Limb (tissue), 2 donors: ENCODE measurements around the gene CYP2C18.
"Not testable (repeated sequence)": the region's sequence is repeated elsewhere in the genome, so short reads cannot be mapped to it uniquely, and the experiment has no call there.

Source experiments
- DNase-seq, 2 donors: peaks; one replicate each; pipeline ENCODE4 v3.0.0-alpha.2; 2016; ENCODE audit errors: extremely low spot score in 2 of 2

CYP2C18 gene

DNA sequence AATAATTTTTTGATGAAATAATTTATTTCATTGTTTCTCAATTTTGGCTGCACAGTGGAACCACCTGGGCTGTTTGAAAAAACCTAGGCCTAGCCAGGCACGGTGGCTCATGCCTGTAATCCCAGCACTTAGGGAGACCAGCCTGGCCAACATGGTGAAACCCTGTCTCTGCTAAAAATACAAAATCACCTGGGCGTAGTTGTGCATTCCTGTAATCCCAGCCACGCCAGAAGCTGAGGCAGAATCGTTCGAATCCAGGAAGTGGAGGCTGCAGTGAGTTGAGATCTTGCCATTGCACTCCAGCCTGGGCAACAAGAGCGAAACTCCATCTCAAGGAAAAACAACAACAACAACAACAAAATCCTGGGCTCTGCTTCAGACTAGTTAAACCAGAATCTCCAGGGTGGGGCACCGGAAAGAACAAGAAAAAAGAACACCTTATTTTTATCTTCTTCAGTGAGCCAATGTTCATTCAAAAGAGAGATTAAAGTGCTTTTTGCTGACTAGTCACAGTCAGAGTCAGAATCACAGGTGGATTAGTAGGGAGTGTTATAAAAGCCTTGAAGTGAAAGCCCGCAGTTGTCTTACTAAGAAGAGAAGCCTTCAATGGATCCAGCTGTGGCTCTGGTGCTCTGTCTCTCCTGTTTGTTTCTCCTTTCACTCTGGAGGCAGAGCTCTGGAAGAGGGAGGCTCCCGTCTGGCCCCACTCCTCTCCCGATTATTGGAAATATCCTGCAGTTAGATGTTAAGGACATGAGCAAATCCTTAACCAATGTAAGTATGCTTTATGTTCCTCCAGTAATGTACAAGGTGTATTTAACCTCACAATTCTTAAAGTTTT, at the start of gene CYP2C18:
Gene CYP2C18 (plus strand): TSS at position 516 of the 841 bp plus-strand sequence. CDS start 91 bp downstream, at position 607.
- no peak for DNase-seq

DNA sequence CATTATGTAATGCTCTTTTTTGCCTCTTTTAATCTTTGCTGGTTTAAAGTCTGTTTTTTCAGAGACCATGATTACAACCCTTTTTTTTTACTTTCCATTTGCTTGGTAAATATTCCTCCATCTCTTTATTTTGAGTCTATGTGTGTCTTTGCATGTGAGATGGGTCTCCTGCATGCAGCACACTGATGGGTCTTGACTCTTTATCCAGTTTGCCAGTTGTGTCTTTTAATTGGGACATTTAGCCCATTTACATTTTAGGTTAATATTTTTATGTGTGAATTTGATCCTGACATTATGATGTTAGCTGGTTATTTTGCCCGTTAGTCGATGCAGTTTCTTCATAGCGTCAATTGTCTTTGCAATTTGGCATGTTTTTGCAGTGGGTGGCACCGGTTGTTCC, 45.4 kb upstream of the CYP2C18 start:
- DNase-seq: not testable (repeated sequence)

- no peak for DNase-seq
Measured at GRCh38 chr10:94639902-94640301, 43.6 kb upstream of the CYP2C18 start.

DNA sequence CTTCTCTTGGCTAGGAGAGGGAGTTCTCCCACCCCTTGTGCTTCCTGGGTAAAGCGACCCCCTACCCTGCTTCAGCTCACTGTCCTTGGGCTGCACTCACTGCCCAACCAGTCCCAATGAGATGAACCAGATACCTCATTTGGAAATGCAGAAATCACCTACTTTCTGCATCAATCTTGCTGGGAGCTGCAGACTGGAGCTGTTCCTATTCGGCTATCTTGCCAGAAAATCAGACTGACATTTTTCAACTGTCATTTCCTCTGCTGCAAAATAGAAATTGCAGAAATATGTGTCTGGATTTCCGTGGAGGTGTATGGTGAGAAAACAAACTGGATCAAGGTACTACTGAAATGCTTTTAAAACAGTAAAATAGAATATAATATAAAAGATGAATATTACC, 43.0 kb upstream of the CYP2C18 start:
- DNase-seq: no peak

- no peak for DNase-seq
Measured at GRCh38 chr10:94641480-94641879, 42.0 kb upstream of the CYP2C18 start.

DNA sequence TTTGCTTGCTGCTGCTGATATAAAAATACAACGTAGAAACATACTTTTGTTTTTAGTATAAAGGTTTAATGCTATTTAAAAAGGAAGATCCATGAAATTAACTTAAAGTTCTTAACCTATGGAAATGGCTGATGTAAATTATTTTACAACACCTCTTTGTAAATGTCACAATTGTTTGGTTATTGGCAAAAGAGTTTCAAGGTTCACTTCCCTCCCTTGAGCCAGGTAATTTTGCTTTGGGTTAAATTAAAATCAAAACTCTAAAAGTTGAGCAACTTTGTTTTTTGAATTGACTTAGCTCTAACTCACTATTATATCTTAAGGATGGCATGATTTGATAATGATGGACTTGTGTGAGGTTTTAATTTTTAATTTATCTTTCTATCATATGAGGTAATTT, 39.2 kb upstream of the CYP2C18 start:
- DNase-seq: no peak

GRCh38 chr10:94645285-94645684, 38.2 kb upstream of the CYP2C18 start:
- DNase-seq: no peak

GRCh38 chr10:94655201-94655600, 28.3 kb upstream of the CYP2C18 start:
- not testable (repeated sequence) for DNase-seq

- not testable (repeated sequence) for DNase-seq
Measured at GRCh38 chr10:94663061-94663460, 20.5 kb upstream of the CYP2C18 start.

GRCh38 chr10:94666391-94667102, 17.0 kb upstream of the CYP2C18 start:
- no peak for DNase-seq

DNA sequence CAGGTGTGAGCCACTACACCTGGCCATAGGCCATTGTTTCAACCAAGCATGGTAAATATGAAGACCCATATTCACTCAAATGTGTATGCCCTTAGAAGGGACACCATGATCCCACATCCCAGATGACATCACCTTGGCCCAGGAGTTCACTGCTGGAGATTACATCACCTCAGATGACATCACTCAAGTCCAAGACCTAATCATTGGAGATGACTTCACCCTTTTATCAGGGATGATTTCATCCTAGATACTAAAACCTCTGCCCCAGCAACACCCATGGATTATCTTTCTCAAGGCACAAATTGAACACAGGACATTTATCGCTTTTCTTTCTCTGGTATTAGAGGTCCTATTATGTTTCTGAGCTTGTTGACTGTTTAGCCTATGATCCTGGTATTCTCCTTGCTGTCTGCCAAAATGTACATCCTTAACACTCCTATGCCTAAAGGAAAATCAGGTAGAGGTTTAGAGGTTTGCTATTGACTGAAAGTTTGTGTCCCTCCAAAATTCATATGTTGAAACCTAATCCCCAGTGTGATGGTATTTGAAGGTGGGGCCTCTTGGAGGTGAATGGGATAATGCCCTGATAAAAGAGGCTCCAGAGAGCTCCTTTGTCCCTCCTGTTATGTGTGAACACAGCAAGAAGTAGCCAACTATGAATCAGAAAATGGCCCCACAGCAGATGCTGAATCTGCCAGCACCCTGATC, 9.8 kb upstream of the CYP2C18 start:
- DNase-seq: no peak

DNA sequence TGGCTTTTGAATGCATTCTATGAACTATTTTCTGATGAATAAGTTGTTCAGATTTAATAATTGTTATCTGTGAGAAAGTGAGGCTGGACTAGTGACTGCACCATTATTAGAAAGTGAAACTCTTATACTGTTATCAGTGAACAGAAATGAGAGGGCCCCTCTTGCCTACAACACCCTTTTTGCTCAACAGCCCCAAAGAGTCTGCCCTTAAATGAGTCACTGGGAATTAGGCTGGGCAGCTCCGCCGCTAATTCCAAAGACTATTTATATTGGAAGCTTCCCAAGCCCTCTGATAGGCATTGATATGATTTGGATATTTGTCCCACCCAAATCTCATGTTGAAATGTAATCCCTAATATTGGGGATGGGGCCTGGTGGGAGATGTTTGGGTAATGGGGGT, 7.0 kb upstream of the CYP2C18 start:
- no peak for DNase-seq

GRCh38 chr10:94677691-94678090, 5.8 kb upstream of the CYP2C18 start:
- DNase-seq: no peak

- no peak for DNase-seq
Measured at GRCh38 chr10:94678475-94678874, 5.1 kb upstream of the CYP2C18 start.

- no peak for DNase-seq
Measured at GRCh38 chr10:94680544-94680943, 3.0 kb upstream of the CYP2C18 start.

GRCh38 chr10:94682636-94683035, 893 bp upstream of the CYP2C18 start:
- not testable (repeated sequence) for DNase-seq

DNA sequence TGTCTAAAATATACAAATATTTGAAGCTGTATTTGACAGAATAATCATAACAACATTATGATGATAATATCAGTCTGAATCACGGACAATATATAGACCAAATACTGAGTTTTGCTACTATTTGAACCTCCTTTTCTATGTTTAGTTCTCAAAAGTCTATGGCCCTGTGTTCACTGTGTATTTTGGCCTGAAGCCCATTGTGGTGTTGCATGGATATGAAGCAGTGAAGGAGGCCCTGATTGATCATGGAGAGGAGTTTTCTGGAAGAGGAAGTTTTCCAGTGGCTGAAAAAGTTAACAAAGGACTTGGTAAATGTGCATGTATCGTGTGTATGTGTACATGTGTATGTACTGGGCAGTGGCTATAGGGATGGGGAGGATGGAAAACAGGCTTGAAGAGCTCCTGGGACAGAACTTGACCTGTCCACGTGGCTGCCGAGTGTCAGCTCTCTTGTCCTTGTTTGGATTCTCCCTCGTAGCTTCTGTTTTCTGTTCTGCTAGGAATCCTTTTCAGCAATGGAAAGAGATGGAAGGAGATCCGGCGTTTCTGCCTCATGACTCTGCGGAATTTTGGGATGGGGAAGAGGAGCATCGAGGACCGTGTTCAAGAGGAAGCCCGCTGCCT, 4.2 kb downstream of the CYP2C18 start:
- DNase-seq: no peak

- DNase-seq: no peak
Measured at GRCh38 chr10:94706089-94706488, 22.6 kb downstream of the CYP2C18 start.

DNA sequence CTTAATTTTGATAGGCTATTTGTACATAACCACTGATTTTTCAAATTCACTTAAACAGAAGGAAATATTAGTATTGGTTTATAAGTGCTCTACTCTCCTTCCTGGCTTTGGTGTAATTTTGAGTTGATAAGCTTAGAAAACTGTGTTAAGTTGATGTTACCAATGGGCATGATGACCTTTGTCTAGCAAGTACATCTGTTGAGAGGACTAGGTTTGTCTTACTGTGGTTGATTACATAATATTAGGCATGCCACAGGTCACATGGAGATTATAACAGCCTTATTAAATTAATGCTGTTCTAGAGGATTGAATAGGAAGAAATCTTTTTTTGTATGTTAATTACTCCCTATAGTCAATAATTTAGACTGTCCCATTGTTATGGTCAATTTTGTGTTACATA, 27.0 kb downstream of the CYP2C18 start:
- DNase-seq: no peak

GRCh38 chr10:94725871-94726270, 42.3 kb downstream of the CYP2C18 start:
- DNase-seq: no peak

DNA sequence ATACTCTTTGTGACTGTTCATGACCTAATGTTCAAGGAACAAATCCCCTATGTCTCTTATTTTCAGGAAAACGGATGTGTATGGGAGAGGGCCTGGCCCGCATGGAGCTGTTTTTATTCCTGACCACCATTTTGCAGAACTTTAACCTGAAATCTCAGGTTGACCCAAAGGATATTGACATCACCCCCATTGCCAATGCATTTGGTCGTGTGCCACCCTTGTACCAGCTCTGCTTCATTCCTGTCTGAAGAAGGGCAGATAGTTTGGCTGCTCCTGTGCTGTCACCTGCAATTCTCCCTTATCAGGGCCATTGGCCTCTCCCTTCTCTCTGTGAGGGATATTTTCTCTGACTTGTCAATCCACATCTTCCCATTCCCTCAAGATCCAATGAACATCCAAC, 51.7 kb downstream of the CYP2C18 start:
- no peak for DNase-seq

GRCh38 chr10:94738588-94738987, 55.1 kb downstream of the CYP2C18 start:
- no peak for DNase-seq
